WI38 (cell line): ENCODE results near the gene COP1.
A peak's percentile ranks its signal among the peaks of the same experiment; 100 is the strongest.
"Not testable (repeated sequence)": the region's sequence is repeated elsewhere in the genome, so short reads cannot be mapped to it uniquely, and the experiment has no call there.

Source experiments
- H3K4me3 ChIP-seq: 2 replicates; pipeline ENCODE4 v1.5.1; 2011; ENCODE audit warnings: low read depth, mild to moderate bottlenecking, control low read depth, low read length
- CTCF ChIP-seq: IDR thresholded peaks from 2 replicates; pipeline ENCODE4 v1.5.1; 2012; ENCODE audit warnings: low read depth, mild to moderate bottlenecking, control low read depth, low read length

Gene COP1

GRCh38 chr1:176101951-176102642 lies 105.0 kb downstream of the COP1 start:
- no peak overlapping the region for H3K4me3 ChIP-seq
- TF ChIP-seq CTCF = no peak

- TF ChIP-seq CTCF = no peak
- H3K4me3 ChIP-seq = no peak overlapping the region
Measured at GRCh38 chr1:176098560-176098959, 108.5 kb downstream of the COP1 start.

GRCh38 chr1:176096015-176096414 lies 111.1 kb downstream of the COP1 start:
- TF ChIP-seq CTCF = no peak

GRCh38 chr1:176090766-176091165 lies 116.3 kb downstream of the COP1 start:
- TF ChIP-seq CTCF = no peak
- no peak overlapping the region for H3K4me3 ChIP-seq

More at GRCh38 chr1:176096015-176096414, 111.1 kb downstream of the COP1 start:
- no peak overlapping the region for H3K4me3 ChIP-seq

DNA sequence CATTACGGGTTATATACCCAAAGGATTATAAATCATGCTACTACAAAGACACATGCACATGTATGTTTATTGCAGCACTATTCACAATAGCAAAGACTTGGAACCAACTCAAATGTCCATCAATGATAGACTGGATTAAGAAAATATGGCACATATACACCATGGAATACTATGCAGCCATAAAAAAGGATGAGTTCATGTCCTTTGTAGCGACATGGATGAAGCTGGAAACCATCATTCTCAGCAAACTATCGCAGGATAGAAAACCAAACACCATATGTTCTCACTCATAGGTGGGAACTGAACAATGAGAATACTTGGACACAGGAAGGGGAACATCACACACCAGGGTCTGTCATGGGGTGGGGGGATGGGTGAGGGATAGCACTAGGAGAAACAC lies 119.3 kb downstream of the COP1 start:
- not testable (repeated sequence) for H3K4me3 ChIP-seq

- peak; percentile 20; the same call in 1 of the 2 replicates for TF ChIP-seq CTCF
- H3K4me3 ChIP-seq = no peak overlapping the region
Measured at GRCh38 chr1:176073524-176074157, 133.4 kb downstream of the COP1 start.

DNA sequence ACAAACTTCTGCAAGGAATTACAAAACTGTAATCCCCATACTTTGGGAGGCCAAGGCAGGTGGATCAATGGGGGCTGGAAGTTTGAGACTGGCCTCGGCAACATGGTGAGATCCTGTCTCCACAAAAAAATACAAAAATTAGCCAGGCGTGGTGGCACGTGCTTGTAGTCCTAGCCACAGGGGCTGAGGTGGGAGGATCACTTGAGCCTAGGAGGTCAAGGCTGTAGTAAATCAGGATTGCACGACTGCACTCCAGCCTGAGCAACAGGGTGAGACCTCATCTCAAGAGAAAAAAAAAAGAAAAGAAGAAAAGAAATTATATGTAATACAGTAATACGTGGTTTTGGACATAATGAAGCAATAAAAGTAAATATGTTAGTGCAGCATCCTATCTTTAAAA lies 138.2 kb downstream of the COP1 start:
- no peak overlapping the region for H3K4me3 ChIP-seq
- TF ChIP-seq CTCF = no peak
